ENCODE results near the gene RAB6B. TPM values are rescaled to one million over a fixed set of nuclear protein-coding genes. Genes with fewer than 3 reads are reported as not detected.

Gene RAB6B
- total and polyA plus RNA-seq, 10 donors: 1.3 to 20.4 (median 8.5) TPM

- H3K4me1 ChIP-seq: no peaks in the 10 kb centered on the region
- H3K27ac ChIP-seq: no peak overlapping the region
- TF ChIP-seq POLR2AphosphoS5 (IDR thresholded peaks at IDR 0.05) (no peak), CTCF (IDR thresholded peaks at IDR 0.05 in 8 of 11, conservative IDR thresholded peaks at IDR 0.05 in 3 of 11) (no peak), POLR2A (IDR thresholded peaks at IDR 0.05) (no peak)
- no peaks in the 10 kb centered on the region for H3K36me3 ChIP-seq
- no peak for DNase-seq
- H3K4me3 ChIP-seq: no peak overlapping the region
- intact Hi-C loops (cut with DNase I; ENCODE audit: low total_unique reads): no loop called here
- 72 to 88% (median 85%) methylated on average over 5 of the region's 5 CpGs for WGBS, 5 donors
- H3K27me3 ChIP-seq (replicated peaks in 1 of 7): no peaks in the 10 kb centered on the region
- H3K9me3 ChIP-seq: no peaks in the 10 kb centered on the region
Observed at GRCh38 chr3:133865136-133865855, 30.4 kb downstream of the RAB6B start.

DNA sequence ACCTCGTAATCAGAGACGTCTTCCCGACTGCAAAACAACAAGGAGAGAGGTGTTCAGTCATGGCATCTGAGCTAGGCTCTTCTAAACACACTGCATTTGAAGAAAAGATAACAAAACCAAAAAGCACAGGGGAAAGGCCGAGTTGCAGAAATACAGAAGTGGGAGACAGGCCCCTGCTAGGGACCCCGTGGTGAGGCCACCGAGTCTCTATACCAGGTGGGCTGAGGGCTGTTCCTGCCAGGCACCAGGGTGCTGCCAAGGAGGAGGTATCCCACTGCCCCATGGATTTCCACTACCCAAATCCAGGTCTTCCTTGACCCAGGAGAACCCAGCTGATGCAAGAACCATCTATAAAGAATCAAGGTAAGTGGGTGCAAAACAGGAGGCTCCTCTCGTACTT is 31.1 kb downstream of the RAB6B start:
- Histone ChIP-seq H3K36me3 (no peaks in the 10 kb centered on the region), H3K9me3 (no peaks in the 10 kb centered on the region), H3K4me3 (no peak overlapping the region), H3K27me3 (replicated peaks in 1 of 7) (no peaks in the 10 kb centered on the region), H3K4me1 (no peaks in the 10 kb centered on the region), H3K27ac (no peak overlapping the region)
- TF ChIP-seq CTCF (IDR thresholded peaks at IDR 0.05 in 8 of 11, conservative IDR thresholded peaks at IDR 0.05 in 3 of 11) (no peak), POLR2AphosphoS5 (IDR thresholded peaks at IDR 0.05) (no peak), POLR2A (IDR thresholded peaks at IDR 0.05) (no peak)
- intact Hi-C loops (cut with DNase I; ENCODE audit: low total_unique reads): no loop called here
- DNase-seq: no peak
- WGBS, 5 donors: 72 to 88% (median 82%) methylated on average over 7 of the region's 7 CpGs

- TF ChIP-seq CTCF (IDR thresholded peaks at IDR 0.05 in 8 of 11, conservative IDR thresholded peaks at IDR 0.05 in 3 of 11) (no peak), POLR2AphosphoS5 (IDR thresholded peaks at IDR 0.05) (no peak), POLR2A (IDR thresholded peaks at IDR 0.05) (no peak)
- no peaks in the 10 kb centered on the region for H3K36me3 ChIP-seq
- DNase-seq: no peak
- WGBS, 5 donors: 65 to 77% (median 71%) methylated on average over 11 of the region's 11 CpGs
- H3K27me3 ChIP-seq (replicated peaks in 1 of 7): no peaks in the 10 kb centered on the region
- H3K27ac ChIP-seq: no peak overlapping the region
- intact Hi-C loops (cut with DNase I; ENCODE audit: low total_unique reads): no loop called here
- H3K4me3 ChIP-seq: no peak overlapping the region
- H3K4me1 ChIP-seq: no peaks in the 10 kb centered on the region
- H3K9me3 ChIP-seq: no peaks in the 10 kb centered on the region
Observed at GRCh38 chr3:133863911-133864310, 31.8 kb downstream of the RAB6B start.

- Histone ChIP-seq H3K4me1 (no peaks in the 10 kb centered on the region), H3K27ac (no peak overlapping the region), H3K4me3 (no peak overlapping the region), H3K36me3 (no peaks in the 10 kb centered on the region), H3K9me3 (no peaks in the 10 kb centered on the region), H3K27me3 (replicated peaks in 1 of 7) (no peaks in the 10 kb centered on the region)
- intact Hi-C loops (cut with DNase I; ENCODE audit: low total_unique reads): no loop called here
- no peak for DNase-seq
- WGBS, 5 donors: 77 to 92% (median 87%) methylated on average over 4 of the region's 4 CpGs
- TF ChIP-seq CTCF (IDR thresholded peaks at IDR 0.05 in 8 of 11, conservative IDR thresholded peaks at IDR 0.05 in 3 of 11) (no peak), POLR2AphosphoS5 (IDR thresholded peaks at IDR 0.05) (no peak), POLR2A (IDR thresholded peaks at IDR 0.05) (no peak)
Observed at GRCh38 chr3:133862161-133862560, 33.5 kb downstream of the RAB6B start.
